Right renal pelvis (tissue), 4 donors: ENCODE data around the gene TAF4. TPM values are rescaled to one million over a fixed set of nuclear protein-coding genes. Genes with fewer than 3 reads are reported as not detected.
"Not testable (repeated sequence)": the region's sequence is repeated elsewhere in the genome, so short reads cannot be mapped to it uniquely, and the experiment has no call there.

Experiments used
- DNase-seq, 4 donors: peaks; one replicate each; pipeline ENCODE4 v3.0.0-alpha.2; 2013; ENCODE audit warnings: low read depth in 4 of 4, low spot score in 3 of 4, missing footprints in 1 of 4
- polyA plus RNA-seq, 4 donors: library from polyadenylated mRNA; unstranded; fragments of 120-200 nt; gene quantifications; one replicate each; pipeline ENCODE4 v1.2.1, GENCODE V29; 2013; ENCODE audit not compliant: insufficient read length in 4 of 4

The TAF4 gene
- polyA plus RNA-seq, 4 donors: 16.7 to 20.9 (median 17.7) TPM

- DNase-seq: no peak
Observed at GRCh38 chr20:61983965-61984364, 81.7 kb downstream of the TAF4 start.

- no peak for DNase-seq
Observed at GRCh38 chr20:61982951-61983315, 82.7 kb downstream of the TAF4 start.

GRCh38 chr20:61982191-61982950 lies 83.3 kb downstream of the TAF4 start:
- no peak for DNase-seq

- DNase-seq: not testable (repeated sequence)
Observed at GRCh38 chr20:61981691-61982090, 84.0 kb downstream of the TAF4 start.

- DNase-seq: no peak
Observed at GRCh38 chr20:61980647-61981583, 84.8 kb downstream of the TAF4 start.

- no peak for DNase-seq
Observed at GRCh38 chr20:61979701-61980635, 85.7 kb downstream of the TAF4 start.

GRCh38 chr20:61979090-61979489 lies 86.6 kb downstream of the TAF4 start:
- DNase-seq: no peak

GRCh38 chr20:61978491-61978890 lies 87.2 kb downstream of the TAF4 start:
- DNase-seq: no peak

- no peak for DNase-seq
Observed at GRCh38 chr20:61977419-61977786, 88.3 kb downstream of the TAF4 start.

GRCh38 chr20:61976644-61977418 lies 88.8 kb downstream of the TAF4 start:
- no peak for DNase-seq

- DNase-seq: no peak
Observed at GRCh38 chr20:61976263-61976643, 89.4 kb downstream of the TAF4 start.

- no peak for DNase-seq
Observed at GRCh38 chr20:61975407-61976129, 90.1 kb downstream of the TAF4 start.

- DNase-seq: no peak
Observed at GRCh38 chr20:61974357-61974665, 91.4 kb downstream of the TAF4 start.

- DNase-seq: no peak
Observed at GRCh38 chr20:61973515-61974356, 91.9 kb downstream of the TAF4 start.

- DNase-seq: no peak
Observed at GRCh38 chr20:61972636-61973508, 92.8 kb downstream of the TAF4 start.

GRCh38 chr20:61971595-61971994 lies 94.1 kb downstream of the TAF4 start:
- not testable (repeated sequence) for DNase-seq

- DNase-seq: no peak
Observed at GRCh38 chr20:61970357-61970756, 95.3 kb downstream of the TAF4 start.

- DNase-seq: no peak
Observed at GRCh38 chr20:61969806-61970205, 95.9 kb downstream of the TAF4 start.
